ENCODE measurements around the gene CNIH1. TPM values are rescaled to one million over a fixed set of nuclear protein-coding genes. Genes with fewer than 3 reads are reported as not detected.

Gene CNIH1
- total and polyA plus RNA-seq, 2 of the 13 experiments (the other 11 are each of a cell fraction or from before 2014, with no cell fraction given), result 166 to 421 TPM

GRCh38 chr14:54488646-54489317 lies 47.6 kb upstream of the CNIH1 start, which contains the start of gene GMFB (continued):
- TF ChIP-seq ZBTB44 (CRISPR knock-in tag; IDR thresholded peaks at IDR 0.05), result no peak
- TF ChIP-seq YEATS4 (CRISPR knock-in tag; IDR thresholded peaks at IDR 0.05; ENCODE audit: borderline replicate concordance), result peak; percentile 78
- no peak for TF ChIP-seq ZNF512B (CRISPR knock-in tag; IDR thresholded peaks at IDR 0.05; ENCODE audit: borderline replicate concordance)
- TF ChIP-seq HNRNPK (IDR thresholded peaks at IDR 0.05; ENCODE audit: low read depth, low read length, poor library complexity, severe bottlenecking), result peak; percentile 77
- peak; percentile 50; the same call in 1 of the 2 replicates for TF ChIP-seq RXRA (CRISPR knock-in tag; IDR thresholded peaks at IDR 0.05)
- peak; percentile 75 for TF ChIP-seq ZBTB2 (CRISPR knock-in tag; IDR thresholded peaks at IDR 0.05; ENCODE audit: low read depth)
- TF ChIP-seq MIER2 (CRISPR knock-in tag; IDR thresholded peaks at IDR 0.05), result no peak; the same call in 1 of the 2 replicates
- no peak for TF ChIP-seq SOX6 (IDR thresholded peaks at IDR 0.05)
- TF ChIP-seq SOX6 (CRISPR knock-in tag; IDR thresholded peaks at IDR 0.05), result peak; percentile 81
- 0 out of 2 replicates have a peak, but pooled peaks have one; percentile 25 for TF ChIP-seq HOMEZ (CRISPR knock-in tag; IDR thresholded peaks at IDR 0.05; ENCODE audit: low read depth)
- peak; percentile 76 for TF ChIP-seq HNRNPLL (IDR thresholded peaks at IDR 0.05; ENCODE audit: low read depth, low read length, poor library complexity, severe bottlenecking)
- 0 out of 2 replicates have a peak, but pooled peaks have one; percentile 28 for TF ChIP-seq MIER3 (CRISPR knock-in tag; IDR thresholded peaks at IDR 0.05; ENCODE audit: borderline replicate concordance)
- TF ChIP-seq, protein P1, sequence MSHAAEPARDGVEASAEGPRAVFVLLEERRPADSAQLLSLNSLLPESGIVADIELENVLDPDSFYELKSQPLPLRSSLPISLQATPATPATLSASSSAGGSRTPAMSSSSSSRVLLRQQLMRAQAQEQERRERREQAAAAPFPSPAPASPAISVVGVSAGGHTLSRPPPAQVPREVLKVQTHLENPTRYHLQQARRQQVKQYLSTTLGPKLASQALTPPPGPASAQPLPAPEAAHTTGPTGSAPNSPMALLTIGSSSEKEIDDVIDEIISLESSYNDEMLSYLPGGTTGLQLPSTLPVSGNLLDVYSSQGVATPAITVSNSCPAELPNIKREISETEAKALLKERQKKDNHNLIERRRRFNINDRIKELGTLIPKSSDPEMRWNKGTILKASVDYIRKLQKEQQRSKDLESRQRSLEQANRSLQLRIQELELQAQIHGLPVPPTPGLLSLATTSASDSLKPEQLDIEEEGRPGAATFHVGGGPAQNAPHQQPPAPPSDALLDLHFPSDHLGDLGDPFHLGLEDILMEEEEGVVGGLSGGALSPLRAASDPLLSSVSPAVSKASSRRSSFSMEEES (CRISPR knock-in tag; IDR thresholded peaks at IDR 0.05), result peak; percentile 79
- TF ChIP-seq SPEN (CRISPR knock-in tag; IDR thresholded peaks at IDR 0.05; ENCODE audit: low read depth), result peak; percentile 73; the same call in 1 of the 2 replicates
- peak; percentile 82; the same call in 1 of the 2 replicates for TF ChIP-seq MTERF4 (CRISPR knock-in tag; IDR thresholded peaks at IDR 0.05)
- 0 out of 2 replicates have a peak, but pooled peaks have one; percentile 47 for TF ChIP-seq DRAP1 (CRISPR knock-in tag; IDR thresholded peaks at IDR 0.05)

Measured in HepG2 (cell line).